ES-I3 (cell line): ENCODE data around the gene DPYSL5.

Experiments used
- H3K36me3 ChIP-seq: 2 replicates; pipeline ENCODE4 v1.6.1; 2013; ENCODE audit warnings: mild to moderate bottlenecking, low read length, control low read depth, moderate library complexity; ENCODE audit not compliant: insufficient read depth
- H3K4me1 ChIP-seq: 2 replicates; pipeline ENCODE4 v1.6.1; 2013; ENCODE audit warnings: mild to moderate bottlenecking, control low read depth, low read length; ENCODE audit not compliant: insufficient read depth
- H3K9ac ChIP-seq: 2 replicates; pipeline ENCODE4 v1.6.1; 2013; ENCODE audit warnings: low read depth, mild to moderate bottlenecking, low read length, moderate library complexity
- H3K9me3 ChIP-seq: 2 replicates; pipeline ENCODE4 v1.6.1; 2013; ENCODE audit warnings: mild to moderate bottlenecking, low read length, moderate library complexity; ENCODE audit not compliant: control insufficient read depth, insufficient read depth

Gene DPYSL5

GRCh38 chr2:26998323-26998722 lies 150.4 kb downstream of the DPYSL5 start:
- Histone ChIP-seq H3K36me3 (no peaks in the 10 kb centered on the region), H3K4me1 (no peaks in the 10 kb centered on the region), H3K9me3 (no peaks in the 10 kb centered on the region), H3K9ac (no peak overlapping the region)
